Neural cell (in vitro differentiated cells): ENCODE data around the gene NTF3.

Source experiments
- EP300 ChIP-seq: fragments of 450-650 bp; conservative IDR thresholded peaks from 2 replicates; pipeline ENCODE4 v1.6.1; 2014; ENCODE audit warnings: antibody characterized with exemption, mild to moderate bottlenecking, moderate library complexity; ENCODE audit not compliant: poor library complexity, severe bottlenecking
- TF ChIP-seq, protein P1 (sequence below): fragments of 450-650 bp; IDR thresholded peaks from 2 replicates; pipeline ENCODE4 v1.5.1; 2014; ENCODE audit warnings: antibody characterized with exemption, mild to moderate bottlenecking, moderate library complexity; ENCODE audit not compliant: poor library complexity, severe bottlenecking

DNA sequence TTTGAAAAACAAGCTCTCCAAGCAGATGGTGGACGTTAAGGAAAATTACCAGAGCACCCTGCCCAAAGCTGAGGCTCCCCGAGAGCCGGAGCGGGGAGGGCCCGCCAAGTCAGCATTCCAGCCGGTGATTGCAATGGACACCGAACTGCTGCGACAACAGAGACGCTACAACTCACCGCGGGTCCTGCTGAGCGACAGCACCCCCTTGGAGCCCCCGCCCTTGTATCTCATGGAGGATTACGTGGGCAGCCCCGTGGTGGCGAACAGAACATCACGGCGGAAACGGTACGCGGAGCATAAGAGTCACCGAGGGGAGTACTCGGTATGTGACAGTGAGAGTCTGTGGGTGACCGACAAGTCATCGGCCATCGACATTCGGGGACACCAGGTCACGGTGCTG, 62.4 kb downstream of the NTF3 start:
- TF ChIP-seq, protein P1, sequence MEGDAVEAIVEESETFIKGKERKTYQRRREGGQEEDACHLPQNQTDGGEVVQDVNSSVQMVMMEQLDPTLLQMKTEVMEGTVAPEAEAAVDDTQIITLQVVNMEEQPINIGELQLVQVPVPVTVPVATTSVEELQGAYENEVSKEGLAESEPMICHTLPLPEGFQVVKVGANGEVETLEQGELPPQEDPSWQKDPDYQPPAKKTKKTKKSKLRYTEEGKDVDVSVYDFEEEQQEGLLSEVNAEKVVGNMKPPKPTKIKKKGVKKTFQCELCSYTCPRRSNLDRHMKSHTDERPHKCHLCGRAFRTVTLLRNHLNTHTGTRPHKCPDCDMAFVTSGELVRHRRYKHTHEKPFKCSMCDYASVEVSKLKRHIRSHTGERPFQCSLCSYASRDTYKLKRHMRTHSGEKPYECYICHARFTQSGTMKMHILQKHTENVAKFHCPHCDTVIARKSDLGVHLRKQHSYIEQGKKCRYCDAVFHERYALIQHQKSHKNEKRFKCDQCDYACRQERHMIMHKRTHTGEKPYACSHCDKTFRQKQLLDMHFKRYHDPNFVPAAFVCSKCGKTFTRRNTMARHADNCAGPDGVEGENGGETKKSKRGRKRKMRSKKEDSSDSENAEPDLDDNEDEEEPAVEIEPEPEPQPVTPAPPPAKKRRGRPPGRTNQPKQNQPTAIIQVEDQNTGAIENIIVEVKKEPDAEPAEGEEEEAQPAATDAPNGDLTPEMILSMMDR: no peak
- TF ChIP-seq EP300: no peak
